Stomach (tissue), 9 donors: Measurements from ENCODE around the gene YPEL3. TPM values are rescaled to one million over a fixed set of nuclear protein-coding genes. Genes with fewer than 3 reads are reported as not detected.
A peak's percentile ranks its signal among the peaks of the same experiment; 100 is the strongest.

Experiments
- DNase-seq, 2 donors: peaks; one replicate each; pipeline versions ENCODE4 v3.0.0 to v3.0.0-alpha.2; 2013 to 2019
- H3K27ac ChIP-seq, 5 donors: fragments of 200-600 bp in 4 of 5; sonication (generic) in 4 of 5; one replicate each; pipeline ENCODE4 v1.5.1; 2013 to 2019; ENCODE audit warnings: mild to moderate bottlenecking in 1 of 5, moderate library complexity in 1 of 5
- H3K27me3 ChIP-seq, 3 donors: fragments of 200-600 bp; sonication (generic); one replicate each; pipeline ENCODE4 v1.5.1; 2017 to 2019; ENCODE audit warnings: mixed run types in 1 of 3
- H3K36me3 ChIP-seq, 4 donors: fragments of 200-600 bp; sonication (generic); 1 replicate in 3 of 4; 2 replicates in 1 of 4; pipeline ENCODE4 v1.5.1; 2016 to 2019
- H3K4me1 ChIP-seq, 4 donors: fragments of 200-600 bp; sonication (generic); one replicate each; pipeline ENCODE4 v1.5.1; 2016 to 2019
- H3K4me3 ChIP-seq, 4 donors: fragments of 200-600 bp; sonication (generic) in 3 of 4; one replicate each; pipeline ENCODE4 v1.5.1; 2016 to 2019; ENCODE audit warnings: mild to moderate bottlenecking in 1 of 4
- H3K9me3 ChIP-seq, 4 donors: fragments of 200-600 bp; sonication (generic); one replicate each; pipeline ENCODE4 v1.5.1; 2016 to 2019
- CTCF ChIP-seq, 7 experiments: fragments of 450-650 bp in 4 of 7; fragments of 200-600 bp in 3 of 7; sonication (generic) in 3 of 7; IDR thresholded peaks; one replicate each; pipeline ENCODE4 v1.5.1; 2016 to 2019; ENCODE audit warnings: antibody characterized with exemption in 7 of 7, control low read depth in 2 of 7, mild to moderate bottlenecking in 1 of 7
- EP300 ChIP-seq: sonication (generic); formaldehyde crosslinking; IDR thresholded peaks from one replicate; pipeline ENCODE4 v1.6.1; 2017; ENCODE audit warnings: antibody characterized with exemption
- POLR2A ChIP-seq, 4 donors: fragments of 450-650 bp; IDR thresholded peaks; one replicate each; pipeline ENCODE4 v1.6.1; 2016; ENCODE audit warnings: antibody characterized with exemption in 4 of 4, control low read depth in 2 of 4, mild to moderate bottlenecking in 1 of 4, moderate library complexity in 1 of 4
- POLR2AphosphoS5 ChIP-seq, 3 donors: sonication (generic); formaldehyde crosslinking; IDR thresholded peaks; one replicate each; pipeline ENCODE4 v1.6.1; 2016; ENCODE audit warnings: antibody characterized with exemption in 3 of 3
- WGBS, 5 donors: extraction: QIAGEN DNeasy Blood & Tissue Kit in 3 of 5; methylation state at CpG; one replicate each; pipeline versions ENCODE4 v1.1.5 to v1.1.7; 2013 to 2018; 5-methylcytosine and 5-hydroxymethylcytosine counted together
- intact Hi-C: fragments of 100-400 bp; cut with DNase I; formaldehyde crosslinking; loops from one replicate; pipeline ENCODE4 v1.15.1; 2023; ENCODE audit warnings: low total_unique reads
- polyA plus RNA-seq, 3 donors: library from polyadenylated mRNA; stranded (reverse); fragments of 200-250 nt; gene quantifications; one replicate each; pipeline ENCODE4 v1.2.3, GENCODE V29; 2013
- total RNA-seq, 5 donors: library from RNA; depleted of rRNA; stranded (reverse); fragments of >200 nt; gene quantifications; one replicate each; pipeline versions ENCODE4 v1.1.0 to v1.2.3, GENCODE V29; 2014 to 2016
- donor health status: healthy with polysubstance abuse.
- donor health status: Bipolar disorder and iron deficiency.
- donor health status: healthy.

YPEL3 gene
- total and polyA plus RNA-seq, 8 donors, result 13.9 to 162 (median 78.4) TPM

DNA sequence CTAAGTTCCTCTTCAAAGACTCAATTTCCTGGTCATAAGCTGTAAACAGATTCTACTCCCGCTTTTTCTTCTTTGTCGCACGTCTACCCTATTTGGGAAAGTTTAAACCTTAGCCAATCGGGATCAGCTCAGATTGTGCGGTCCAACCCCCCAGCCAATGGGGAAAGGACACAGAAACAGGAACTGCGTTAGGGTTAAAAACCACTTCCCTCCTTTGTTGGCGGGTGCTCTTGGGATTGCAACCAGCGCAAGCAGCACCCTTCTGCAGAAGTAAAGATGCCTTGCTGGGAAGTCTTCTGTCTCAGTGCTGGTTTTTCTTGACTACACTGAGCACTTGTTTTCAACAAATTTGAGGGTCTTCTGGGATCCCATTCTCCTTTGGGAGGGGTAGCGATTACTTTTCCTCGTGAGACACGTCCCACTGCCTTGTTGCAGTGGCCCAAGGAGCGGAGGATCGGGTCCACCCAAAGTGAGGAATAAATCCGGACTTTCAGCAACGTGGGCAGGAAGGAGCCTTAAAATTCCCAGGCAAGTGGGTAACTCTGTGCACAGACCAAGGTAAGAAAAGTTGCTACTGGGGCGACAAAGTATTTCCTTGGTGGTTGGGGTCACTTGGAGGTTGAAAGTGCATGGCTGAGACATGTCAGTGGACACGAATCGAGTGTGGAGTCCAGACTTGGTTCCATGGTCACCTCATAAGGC, 1.0 kb upstream of the YPEL3 start:
- 95 to 96% (median 95%) methylated on average over 18 of the region's 18 CpGs for WGBS, 5 donors

GRCh38 chr16:30095166-30096078, 591 bp downstream of the YPEL3 start:
- peaks cover 40 to 56% (median 54%) of the 10 kb centered on the region in 4 donors for H3K4me1 ChIP-seq
- no peaks in the 10 kb centered on the region for H3K27me3 ChIP-seq
- H3K4me3 ChIP-seq, result peak overlapping the region; percentile 63 to 89 (median 80)
- intact Hi-C loops, result no loop called here
- peaks cover 5 to 21% (median 15%) of the 10 kb centered on the region in 4 donors for H3K36me3 ChIP-seq
- WGBS, 5 donors, result 7 to 19% (median 9%) methylated on average over 22 to 47 of the region's 47 CpGs
- H3K9me3 ChIP-seq, result peaks cover 0 to 22% (median 12%) of the 10 kb centered on the region in 4 donors
- peak in 1 of 2 donors; percentile 50 for DNase-seq
- TF ChIP-seq EP300, result no peak
- TF ChIP-seq POLR2AphosphoS5 (IDR thresholded peaks at IDR 0.05), result no peak
- TF ChIP-seq POLR2A (IDR thresholded peaks at IDR 0.05), result no peak
- TF ChIP-seq CTCF (IDR thresholded peaks at IDR 0.05), result no peak
- peak overlapping the region; percentile 90 to 99 (median 94) for H3K27ac ChIP-seq

More for the DNA sequence above, 1.0 kb upstream of the YPEL3 start:
- Histone ChIP-seq H3K36me3 (peaks cover 5 to 21% (median 15%) of the 10 kb centered on the region in 4 donors), H3K4me1 (peaks cover 30 to 42% (median 41%) of the 10 kb centered on the region in 4 donors), H3K4me3 (peak overlapping the region; percentile 63 to 89 (median 80)), H3K9me3 (peaks cover 0 to 22% (median 12%) of the 10 kb centered on the region in 4 donors), H3K27ac (peak overlapping the region; percentile 90 to 99 (median 93)), H3K27me3 (no peaks in the 10 kb centered on the region)
- DNase-seq, result peak in 1 of 2 donors; percentile 37
- no peak for TF ChIP-seq EP300
- intact Hi-C loops, result no loop called here

DNA sequence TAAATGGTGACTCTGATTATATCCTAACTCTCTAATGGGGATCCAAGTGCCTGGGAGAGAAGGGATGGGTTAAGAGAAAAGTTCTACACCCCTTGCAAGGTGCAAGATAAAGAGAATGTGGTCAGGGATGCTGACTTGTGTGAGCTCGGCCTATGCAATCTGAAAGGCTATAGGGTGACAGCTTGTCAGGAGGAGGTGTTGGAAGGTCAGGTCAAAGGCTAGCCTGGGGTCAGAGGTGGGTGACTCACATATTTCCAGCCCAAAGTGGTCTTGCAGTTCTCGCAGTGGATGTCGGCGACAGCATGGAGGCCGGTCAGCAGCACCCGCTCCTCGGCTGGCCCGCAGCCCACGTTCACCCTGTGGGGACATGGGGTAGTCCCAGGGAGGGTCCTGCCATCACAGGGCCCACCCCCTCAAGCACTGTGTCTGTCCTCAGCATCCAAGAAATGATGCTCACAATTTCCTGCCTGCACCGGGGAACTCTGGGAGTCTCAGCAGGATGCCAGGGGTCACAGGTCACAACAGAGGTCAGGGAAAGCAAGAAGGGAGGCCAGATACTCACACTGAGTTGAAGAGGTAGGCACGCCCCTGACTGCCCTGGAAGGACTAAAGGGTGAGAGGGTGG, 1.4 kb downstream of the YPEL3 start:
- DNase-seq, result peak in 1 of 2 donors; percentile 45
- intact Hi-C loops, result no loop called here
- H3K4me1 ChIP-seq, result peaks cover 40 to 62% (median 55%) of the 10 kb centered on the region in 4 donors
- TF ChIP-seq POLR2AphosphoS5 (IDR thresholded peaks at IDR 0.05) (no peak), CTCF (IDR thresholded peaks at IDR 0.05) (no peak), POLR2A (IDR thresholded peaks at IDR 0.05) (no peak), EP300 (no peak)
- H3K27me3 ChIP-seq, result no peaks in the 10 kb centered on the region
- WGBS, 5 donors, result 55 to 84% (median 81%) methylated on average over 11 of the region's 11 CpGs
- peaks cover 5 to 21% (median 15%) of the 10 kb centered on the region in 4 donors for H3K36me3 ChIP-seq
- H3K4me3 ChIP-seq, result peak overlapping the region; percentile 63 to 89 (median 80)
- peaks cover 0 to 22% (median 12%) of the 10 kb centered on the region in 4 donors for H3K9me3 ChIP-seq
- peak overlapping the region; percentile 90 to 99 (median 94) for H3K27ac ChIP-seq

DNA sequence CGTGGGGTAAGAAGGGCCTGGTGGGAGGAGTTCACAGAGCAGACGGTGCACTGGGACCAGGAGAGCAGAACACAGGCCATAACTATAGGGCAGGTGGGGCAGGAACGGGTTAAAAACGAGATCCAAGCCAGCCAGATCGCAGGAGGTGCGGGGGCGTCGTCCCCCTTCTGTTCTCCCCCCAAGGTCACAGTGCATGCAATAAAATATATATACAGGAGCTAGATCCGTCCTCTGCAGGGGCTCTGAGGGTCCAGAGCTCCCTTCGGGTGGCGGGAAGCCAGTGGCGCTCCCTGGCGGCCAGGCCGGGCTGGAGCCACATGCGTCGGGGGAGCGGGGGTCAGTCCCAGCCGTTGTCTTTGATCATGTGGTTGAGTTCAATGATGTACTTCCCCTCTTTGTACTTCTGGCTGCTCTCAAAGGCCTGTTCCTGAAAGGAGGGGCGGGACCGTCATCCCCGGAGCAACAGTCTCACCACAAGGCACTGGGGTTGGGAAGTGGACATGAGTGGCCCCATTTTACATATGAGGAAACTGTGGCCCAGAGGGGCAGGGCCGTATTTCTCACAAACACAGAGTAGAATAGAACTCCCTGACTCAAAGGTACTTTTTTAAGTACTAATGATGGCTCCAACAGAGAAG, 3.5 kb downstream of the YPEL3 start:
- Histone ChIP-seq H3K27me3 (no peaks in the 10 kb centered on the region), H3K36me3 (peaks cover 5 to 21% (median 16%) of the 10 kb centered on the region in 4 donors), H3K9me3 (peaks cover 0 to 11% (median 7%) of the 10 kb centered on the region in 4 donors), H3K27ac (peak overlapping the region; percentile 13 to 99 (median 88)), H3K4me3 (peak overlapping the region; percentile 48 to 66 (median 52)), H3K4me1 (peaks cover 40 to 67% (median 55%) of the 10 kb centered on the region in 4 donors)
- TF ChIP-seq CTCF (IDR thresholded peaks at IDR 0.05), result peak in 4 of 7 experiments; percentile 15 to 49 (median 36)
- no peak for TF ChIP-seq POLR2A (IDR thresholded peaks at IDR 0.05)
- TF ChIP-seq POLR2AphosphoS5 (IDR thresholded peaks at IDR 0.05), result peak; percentile 20 to 56 (median 49)
- TF ChIP-seq EP300, result no peak
- WGBS, 5 donors, result 10 to 15% (median 12%) methylated on average over 21 to 22 of the region's 22 CpGs
- intact Hi-C loops, result no loop called here
- DNase-seq, result peak; percentile 70 to 87
